Mesothelial cell of epicardium (in vitro differentiated cells): ENCODE measurements around the gene TAOK3. TPM values are rescaled to one million over a fixed set of nuclear protein-coding genes. Genes with fewer than 3 reads are reported as not detected.

Experiments used
- DNase-seq, 2 experiments: peaks; one replicate each; pipeline ENCODE4 v3.0.0; 2021; ENCODE audit warnings: low spot score in 2 of 2; ENCODE audit not compliant: unreplicated experiment in 2 of 2
- H3K27ac Mint-ChIP-seq: 2 replicates; pipeline ENCODE4 v1.8.0; 2021; ENCODE audit warnings: mixed read lengths
- H3K27me3 Mint-ChIP-seq: 2 replicates; pipeline ENCODE4 v1.8.0; 2021; ENCODE audit warnings: low read depth, mixed read lengths
- H3K36me3 Mint-ChIP-seq: 2 replicates; pipeline ENCODE4 v1.8.0; 2021; ENCODE audit warnings: mixed read lengths
- H3K4me1 Mint-ChIP-seq: 2 replicates; pipeline ENCODE4 v1.8.0; 2021; ENCODE audit warnings: mixed read lengths
- H3K4me3 Mint-ChIP-seq: 2 replicates; pipeline ENCODE4 v1.8.0; 2021; ENCODE audit warnings: mild to moderate bottlenecking, moderate library complexity, mixed read lengths
- H3K9me3 Mint-ChIP-seq: 2 replicates; pipeline ENCODE4 v1.8.0; 2021; ENCODE audit warnings: mixed read lengths
- total RNA-seq: library from RNA; stranded (reverse); gene quantifications from 3 replicates; pipeline ENCODE4 v1.2.1, GENCODE V29; 2021
- TF ChIP-seq, protein P1 (sequence below): fragments of 200-600 bp; sonication (generic); IDR thresholded peaks from one replicate; pipeline ENCODE4 v1.5.0; 2021; ENCODE audit warnings: antibody characterized with exemption; ENCODE audit not compliant: unreplicated experiment

TAOK3 gene
- total RNA-seq, 1 donor from 2014 or later, result 27.7 TPM

DNA sequence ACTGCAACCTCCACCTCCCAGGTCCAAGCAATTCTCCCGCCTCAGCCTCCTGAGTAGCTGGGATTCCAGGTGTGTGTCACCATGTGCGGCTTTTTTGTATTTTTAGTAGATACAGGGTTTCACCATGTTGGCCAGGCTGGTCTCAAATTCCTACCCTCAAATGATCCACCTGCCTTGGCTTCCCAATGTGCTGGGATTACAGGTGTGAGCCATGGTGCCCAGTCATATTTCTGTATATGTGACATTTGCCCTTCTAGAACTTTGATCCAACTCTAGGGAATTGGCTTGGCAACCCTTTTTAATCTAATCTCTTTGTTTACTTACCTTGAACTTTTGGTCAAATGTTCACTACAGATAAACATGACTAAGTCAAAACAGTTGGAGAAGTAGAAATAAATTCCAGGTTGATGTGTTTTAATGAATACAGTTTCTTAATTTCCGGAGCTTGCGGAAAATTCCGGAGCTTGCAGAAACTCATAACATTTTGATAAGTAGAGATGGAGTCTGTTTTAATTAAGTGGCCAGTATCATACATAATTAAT is 248.3 kb downstream of the TAOK3 start:
- Mint-ChIP-seq H3K27ac (no peak overlapping the region), H3K4me1 (peaks cover 11% of the 10 kb centered on the region), H3K4me3 (no peak overlapping the region), H3K27me3 (no peaks in the 10 kb centered on the region), H3K9me3 (no peaks in the 10 kb centered on the region), H3K36me3 (peaks cover 2% of the 10 kb centered on the region)
- no peak for DNase-seq
- TF ChIP-seq, protein P1, sequence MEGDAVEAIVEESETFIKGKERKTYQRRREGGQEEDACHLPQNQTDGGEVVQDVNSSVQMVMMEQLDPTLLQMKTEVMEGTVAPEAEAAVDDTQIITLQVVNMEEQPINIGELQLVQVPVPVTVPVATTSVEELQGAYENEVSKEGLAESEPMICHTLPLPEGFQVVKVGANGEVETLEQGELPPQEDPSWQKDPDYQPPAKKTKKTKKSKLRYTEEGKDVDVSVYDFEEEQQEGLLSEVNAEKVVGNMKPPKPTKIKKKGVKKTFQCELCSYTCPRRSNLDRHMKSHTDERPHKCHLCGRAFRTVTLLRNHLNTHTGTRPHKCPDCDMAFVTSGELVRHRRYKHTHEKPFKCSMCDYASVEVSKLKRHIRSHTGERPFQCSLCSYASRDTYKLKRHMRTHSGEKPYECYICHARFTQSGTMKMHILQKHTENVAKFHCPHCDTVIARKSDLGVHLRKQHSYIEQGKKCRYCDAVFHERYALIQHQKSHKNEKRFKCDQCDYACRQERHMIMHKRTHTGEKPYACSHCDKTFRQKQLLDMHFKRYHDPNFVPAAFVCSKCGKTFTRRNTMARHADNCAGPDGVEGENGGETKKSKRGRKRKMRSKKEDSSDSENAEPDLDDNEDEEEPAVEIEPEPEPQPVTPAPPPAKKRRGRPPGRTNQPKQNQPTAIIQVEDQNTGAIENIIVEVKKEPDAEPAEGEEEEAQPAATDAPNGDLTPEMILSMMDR, result no peak

DNA sequence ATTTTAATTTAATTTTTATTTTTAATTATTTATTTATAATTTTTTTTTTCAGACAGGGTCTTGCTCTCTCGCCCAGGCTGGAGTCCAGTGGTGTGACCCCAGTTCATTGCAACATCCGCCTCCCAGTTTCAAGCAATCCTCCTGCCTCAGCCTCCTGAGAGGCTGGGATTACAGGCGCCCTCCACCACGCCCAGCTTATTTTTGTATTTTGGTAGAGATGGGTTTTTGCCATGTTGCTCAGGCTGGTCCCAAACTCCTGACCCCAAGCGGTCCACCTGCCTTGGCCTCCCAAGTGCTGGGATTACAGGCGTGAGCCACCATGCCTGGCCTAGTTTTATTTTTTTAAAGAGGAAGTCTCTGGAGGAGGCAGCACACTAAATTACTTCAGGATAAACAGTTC is 250.4 kb downstream of the TAOK3 start:
- peaks cover 16% of the 10 kb centered on the region for H3K4me1 Mint-ChIP-seq
- H3K4me3 Mint-ChIP-seq, result no peak overlapping the region
- no peak for DNase-seq
- H3K36me3 Mint-ChIP-seq, result peaks cover 2% of the 10 kb centered on the region
- H3K27me3 Mint-ChIP-seq, result no peaks in the 10 kb centered on the region
- TF ChIP-seq, protein P1, result no peak
- H3K9me3 Mint-ChIP-seq, result no peaks in the 10 kb centered on the region
- H3K27ac Mint-ChIP-seq, result no peak overlapping the region

DNA sequence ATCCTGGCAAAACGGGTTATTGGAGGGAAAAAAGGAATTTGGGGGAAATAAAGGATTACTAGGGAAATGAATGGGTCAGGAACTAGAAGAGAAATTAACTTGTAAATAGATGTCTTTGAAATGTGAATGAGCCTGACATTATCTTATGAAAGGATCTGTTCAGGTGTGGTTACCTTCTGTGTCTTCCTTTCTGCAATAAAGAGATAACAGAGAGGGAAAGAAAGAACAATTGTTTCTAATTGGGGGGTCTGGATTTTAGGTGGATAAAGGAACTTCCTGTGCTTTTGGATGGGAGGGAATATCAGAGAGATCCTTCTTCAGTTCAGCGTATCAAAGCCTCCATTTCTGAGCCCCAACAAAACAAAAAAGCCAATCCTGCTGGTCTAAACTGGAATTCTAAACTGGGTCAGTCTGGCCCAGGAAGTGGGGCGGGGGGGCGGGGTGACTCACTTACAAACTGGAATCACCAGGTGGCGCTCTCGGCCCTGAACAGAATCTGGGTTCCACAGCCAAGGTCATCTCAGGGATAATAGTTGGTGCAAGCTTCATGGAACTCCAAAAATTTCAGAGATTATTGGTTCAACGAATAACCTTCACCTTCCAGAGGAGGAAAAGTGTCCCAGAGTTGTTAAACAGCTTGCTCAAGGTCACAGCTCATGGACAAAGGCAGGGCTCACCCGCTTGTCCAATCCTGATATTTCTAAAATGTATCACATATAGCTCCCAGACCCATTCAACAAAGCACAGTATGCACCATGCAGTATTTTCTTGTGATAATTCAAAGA is 251.9 kb downstream of the TAOK3 start:
- Mint-ChIP-seq H3K36me3 (peaks cover 7% of the 10 kb centered on the region), H3K27ac (peak overlapping the region; percentile 65), H3K27me3 (no peaks in the 10 kb centered on the region), H3K9me3 (no peaks in the 10 kb centered on the region), H3K4me1 (peaks cover 16% of the 10 kb centered on the region), H3K4me3 (no peak overlapping the region)
- TF ChIP-seq, protein P1, result peak; percentile 69
- peak in 1 of 2 experiments; percentile 28 for DNase-seq

DNA sequence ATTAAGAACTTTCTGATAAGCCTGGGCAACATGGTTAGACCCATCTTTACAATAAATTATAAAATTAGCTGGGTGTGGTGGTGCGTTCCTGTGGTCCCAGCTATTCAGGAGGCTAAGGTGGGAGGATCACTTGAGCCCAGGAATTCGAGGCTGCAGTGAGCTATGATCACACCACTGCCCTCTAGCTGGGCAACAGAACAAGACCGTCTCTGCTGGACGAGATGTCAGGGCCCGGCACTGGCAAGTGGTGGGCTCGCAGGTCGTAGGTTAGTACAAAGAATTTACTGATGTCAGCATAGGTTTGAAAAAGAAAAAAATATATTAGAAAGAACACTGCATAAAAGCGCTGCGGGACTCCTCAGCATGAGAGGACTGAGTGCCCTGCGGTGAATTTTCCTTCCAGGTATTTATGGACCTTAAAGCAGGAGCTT is 253.2 kb downstream of the TAOK3 start:
- Mint-ChIP-seq H3K4me1 (peaks cover 16% of the 10 kb centered on the region), H3K27ac (no peak overlapping the region), H3K4me3 (no peak overlapping the region), H3K9me3 (peaks cover 7% of the 10 kb centered on the region), H3K36me3 (peaks cover 14% of the 10 kb centered on the region), H3K27me3 (no peaks in the 10 kb centered on the region)
- no peak for DNase-seq
- TF ChIP-seq, protein P1, result no peak

DNA sequence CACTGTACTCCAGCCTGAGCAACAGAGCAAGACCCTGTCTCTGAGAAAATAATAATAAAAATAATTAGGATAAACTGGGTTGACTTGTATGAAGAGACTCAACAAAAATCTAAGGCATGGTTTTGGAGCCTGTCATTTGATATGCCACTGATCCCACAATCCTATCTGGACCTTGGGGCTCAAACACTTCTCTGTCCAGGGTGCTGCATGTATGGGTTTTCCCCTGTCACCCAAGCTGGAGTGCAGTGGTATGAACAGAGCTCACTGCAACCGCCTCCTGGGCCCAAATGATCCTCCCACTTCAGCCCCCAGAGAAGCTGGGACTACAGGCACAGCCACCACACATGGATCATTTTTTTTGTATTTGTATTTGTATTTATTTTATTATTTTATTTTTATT is 263.6 kb downstream of the TAOK3 start:
- Mint-ChIP-seq H3K36me3 (no peaks in the 10 kb centered on the region), H3K27ac (no peak overlapping the region), H3K4me1 (peaks cover 11% of the 10 kb centered on the region), H3K27me3 (no peaks in the 10 kb centered on the region), H3K4me3 (no peak overlapping the region), H3K9me3 (no peaks in the 10 kb centered on the region)
- TF ChIP-seq, protein P1, result no peak
- DNase-seq, result no peak
